Medulla oblongata (tissue), 1 donor: ENCODE results near the gene C1orf167.

Experiments
- DNase-seq: peaks from one replicate; pipeline ENCODE4 v3.0.0-alpha.2; 2015; ENCODE audit errors: extremely low spot score

Gene C1orf167

GRCh38 chr1:11761988-11762406 lies at the start of gene C1orf167:
Gene C1orf167, plus strand, starts transcription at chr1:11762193. Its CDS starts 2,208 bp downstream, at chr1:11764401.
- DNase-seq, result no peak

- DNase-seq, result no peak
These were observed 49.7 kb upstream of the C1orf167 start for GRCh38 chr1:11712285-11712684.

- DNase-seq, result no peak
These were observed 48.9 kb upstream of the C1orf167 start for GRCh38 chr1:11713095-11713494.

- no peak for DNase-seq
These were observed 47.0 kb upstream of the C1orf167 start for GRCh38 chr1:11714831-11715575.

- peak; percentile 91 for DNase-seq
These were observed 42.5 kb upstream of the C1orf167 start for GRCh38 chr1:11719313-11720032.

- no peak for DNase-seq
These were observed 42.0 kb upstream of the C1orf167 start for GRCh38 chr1:11720033-11720376.

GRCh38 chr1:11720525-11720924 lies 41.5 kb upstream of the C1orf167 start:
- DNase-seq, result peak; percentile 75

- DNase-seq, result no peak
These were observed 40.7 kb upstream of the C1orf167 start for GRCh38 chr1:11721311-11721710.

- DNase-seq, result no peak
These were observed 39.5 kb upstream of the C1orf167 start for GRCh38 chr1:11722538-11722937.

- no peak for DNase-seq
These were observed 36.4 kb upstream of the C1orf167 start for GRCh38 chr1:11725616-11726015.

- DNase-seq, result no peak
These were observed 34.9 kb upstream of the C1orf167 start for GRCh38 chr1:11727119-11727518.

GRCh38 chr1:11728126-11728806 lies 33.7 kb upstream of the C1orf167 start:
- no peak for DNase-seq

GRCh38 chr1:11729155-11729497 lies 32.9 kb upstream of the C1orf167 start:
- no peak for DNase-seq

- DNase-seq, result no peak
These were observed 32.2 kb upstream of the C1orf167 start for GRCh38 chr1:11729498-11730428.

- peak; percentile 75 for DNase-seq
These were observed 31.5 kb upstream of the C1orf167 start for GRCh38 chr1:11730429-11730891.

GRCh38 chr1:11731691-11732283 lies 30.2 kb upstream of the C1orf167 start:
- DNase-seq, result peak; percentile 95

- DNase-seq, result no peak
These were observed 28.7 kb upstream of the C1orf167 start for GRCh38 chr1:11733306-11733705.

- DNase-seq, result no peak
These were observed 26.5 kb upstream of the C1orf167 start for GRCh38 chr1:11735531-11735853.

- peak; percentile 97 for DNase-seq
These were observed 25.9 kb upstream of the C1orf167 start, which contains the start of gene AGTRAP for GRCh38 chr1:11735854-11736745. Gene AGTRAP, plus strand, starts transcription at chr1:11736136. Its CDS starts 73 bp downstream, at chr1:11736209.
